Astrocyte (in vitro differentiated cells and primary cell): ENCODE measurements around the gene ATP9A. TPM values are rescaled to one million over a fixed set of nuclear protein-coding genes. Genes with fewer than 3 reads are reported as not detected.

Experiments used
- DNase-seq: peaks from one replicate; pipeline ENCODE4 v3.0.0-alpha.2; 2010; ENCODE audit warnings: low read depth
- FAIRE-seq: peaks from 2 replicates; lab custom pipeline; 2011; peaks lifted over from hg19 to GRCh38; lab: Jason Lieb, UNC
- H2AFZ ChIP-seq: 2 replicates; pipeline ENCODE4 v1.6.0; 2012; ENCODE audit warnings: low read depth, low read length, inconsistent platforms
- H3K27ac ChIP-seq: 2 replicates; pipeline ENCODE4 v1.5.1; 2011; ENCODE audit warnings: low read depth, low read length, inconsistent platforms
- H3K27me3 ChIP-seq: 2 replicates; pipeline ENCODE4 v1.6.0; 2011; ENCODE audit warnings: low read length, inconsistent platforms; ENCODE audit not compliant: insufficient read depth
- H3K36me3 ChIP-seq: 2 replicates; pipeline ENCODE4 v1.5.1; 2011; ENCODE audit warnings: low read length, inconsistent platforms; ENCODE audit not compliant: insufficient read depth
- H3K4me1 ChIP-seq: 2 replicates; pipeline ENCODE4 v1.5.1; 2011; ENCODE audit warnings: low read length, inconsistent platforms; ENCODE audit not compliant: insufficient read depth
- H3K4me2 ChIP-seq: 2 replicates; pipeline ENCODE4 v1.6.0; 2012; ENCODE audit warnings: low read length, inconsistent platforms
- H3K4me3 ChIP-seq: 2 replicates; pipeline ENCODE4 v1.5.1; 2011; ENCODE audit warnings: low read depth, mild to moderate bottlenecking, low read length, inconsistent platforms; ENCODE audit not compliant: insufficient read depth
- H3K79me2 ChIP-seq: 2 replicates; pipeline ENCODE4 v1.6.0; 2012; ENCODE audit warnings: mild to moderate bottlenecking, low read length, inconsistent platforms; ENCODE audit not compliant: insufficient read depth
- H3K9ac ChIP-seq: 2 replicates; pipeline ENCODE4 v1.6.0; 2012; ENCODE audit warnings: mild to moderate bottlenecking, low read length, inconsistent platforms
- H3K9me3 ChIP-seq: 2 replicates; pipeline ENCODE4 v1.5.1; 2012; ENCODE audit warnings: low read depth, mild to moderate bottlenecking, low read length, inconsistent platforms; ENCODE audit not compliant: insufficient read depth
- H4K20me1 ChIP-seq: 2 replicates; pipeline ENCODE4 v1.6.0; 2012; ENCODE audit warnings: low read length, inconsistent platforms; ENCODE audit not compliant: insufficient read depth
- H3K27ac Mint-ChIP-seq: one replicate; pipeline ENCODE4 v1.8.0; 2021; ENCODE audit warnings: mild to moderate bottlenecking, mixed read lengths; ENCODE audit not compliant: unreplicated experiment
- H3K27me3 Mint-ChIP-seq: one replicate; pipeline ENCODE4 v1.8.0; 2021; ENCODE audit warnings: low read depth, mixed read lengths; ENCODE audit not compliant: unreplicated experiment
- H3K36me3 Mint-ChIP-seq: one replicate; pipeline ENCODE4 v1.8.0; 2021; ENCODE audit warnings: low read depth, mixed read lengths; ENCODE audit not compliant: unreplicated experiment
- H3K4me1 Mint-ChIP-seq: one replicate; pipeline ENCODE4 v1.8.0; 2021; ENCODE audit warnings: low read depth, mixed read lengths; ENCODE audit not compliant: unreplicated experiment
- H3K4me3 Mint-ChIP-seq: one replicate; pipeline ENCODE4 v1.8.0; 2021; ENCODE audit warnings: mild to moderate bottlenecking, moderate library complexity, mixed read lengths; ENCODE audit not compliant: unreplicated experiment
- H3K9me3 Mint-ChIP-seq: one replicate; pipeline ENCODE4 v1.8.0; 2021; ENCODE audit warnings: mild to moderate bottlenecking, mixed read lengths; ENCODE audit not compliant: unreplicated experiment
- EZH2 ChIP-seq: IDR thresholded peaks from 2 replicates; pipeline ENCODE4 v1.6.1; 2012; ENCODE audit warnings: mild to moderate bottlenecking, low read length, inconsistent platforms; ENCODE audit not compliant: insufficient read depth
- total RNA-seq: library from RNA; stranded (reverse); gene quantifications from 2 replicates; pipeline ENCODE4 v1.2.1, GENCODE V29; 2021
- TF ChIP-seq, protein P1 (sequence below): IDR thresholded peaks from 2 replicates; pipeline ENCODE4 v1.5.1; 2011; ENCODE audit warnings: low read depth, mild to moderate bottlenecking, inconsistent platforms, low read length, moderate library complexity; ENCODE audit not compliant: insufficient read depth

The ATP9A gene
- total RNA-seq, 1 donor from 2014 or later: 12.9 TPM

DNA sequence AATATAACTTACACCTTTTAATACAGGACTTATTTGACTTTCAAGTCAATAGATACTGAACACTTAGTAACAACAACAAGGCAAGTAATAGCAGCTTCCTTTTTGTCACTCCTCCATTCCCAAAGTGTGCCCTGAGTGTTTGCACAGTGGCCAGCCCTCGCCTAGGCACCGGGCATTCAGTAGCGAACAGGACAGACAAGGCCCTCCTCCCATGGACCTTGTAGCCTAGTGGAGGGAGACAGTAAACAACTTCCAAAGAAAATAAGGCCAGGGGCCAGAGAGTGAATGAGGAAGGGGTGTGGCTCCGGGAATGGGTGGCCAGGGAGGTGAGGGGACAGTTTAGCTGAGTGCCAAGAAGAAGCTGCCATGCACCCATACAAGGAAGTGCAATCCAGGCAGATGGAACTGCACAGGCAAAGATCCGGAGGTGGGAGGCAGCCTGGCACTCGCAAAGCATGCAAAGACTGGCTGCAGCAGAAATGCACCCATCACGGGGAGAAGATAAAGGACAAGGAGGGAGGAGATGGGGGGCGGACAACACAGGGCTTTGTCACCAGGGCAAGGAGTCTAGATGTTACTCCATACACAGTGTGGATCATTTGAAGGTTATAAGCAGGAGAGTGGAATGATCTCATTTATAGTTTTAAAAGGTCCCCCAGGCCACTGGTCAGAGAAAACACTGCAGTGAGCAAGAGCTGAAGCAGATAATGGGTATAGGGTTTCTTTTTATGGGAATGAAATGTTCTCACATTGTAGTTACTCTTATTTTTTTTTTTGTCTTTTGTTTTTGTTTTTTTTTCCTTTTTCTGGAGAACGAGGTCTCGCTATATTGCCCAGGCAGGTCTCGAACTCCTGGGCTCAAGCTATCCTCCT lies 32.2 kb downstream of the ATP9A start:
- no peaks in the 10 kb centered on the region for H3K9me3 ChIP-seq
- H3K27ac ChIP-seq: no peak overlapping the region
- H3K79me2 ChIP-seq: peaks cover 19% of the 10 kb centered on the region
- H3K4me1 ChIP-seq: peaks cover 9% of the 10 kb centered on the region
- no peak overlapping the region for H3K4me3 ChIP-seq
- H3K9me3 Mint-ChIP-seq: no peaks in the 10 kb centered on the region
- H3K36me3 ChIP-seq: no peaks in the 10 kb centered on the region
- H3K9ac ChIP-seq: no peak overlapping the region
- H3K27ac Mint-ChIP-seq: no peak overlapping the region
- H4K20me1 ChIP-seq: peaks cover 20% of the 10 kb centered on the region
- DNase-seq (no peak), FAIRE-seq (peak; percentile 60)
- H3K36me3 Mint-ChIP-seq: peaks cover 4% of the 10 kb centered on the region
- no peak overlapping the region for H3K4me3 Mint-ChIP-seq
- H3K4me2 ChIP-seq: no peak overlapping the region
- TF ChIP-seq EZH2: no peak
- TF ChIP-seq, protein P1, sequence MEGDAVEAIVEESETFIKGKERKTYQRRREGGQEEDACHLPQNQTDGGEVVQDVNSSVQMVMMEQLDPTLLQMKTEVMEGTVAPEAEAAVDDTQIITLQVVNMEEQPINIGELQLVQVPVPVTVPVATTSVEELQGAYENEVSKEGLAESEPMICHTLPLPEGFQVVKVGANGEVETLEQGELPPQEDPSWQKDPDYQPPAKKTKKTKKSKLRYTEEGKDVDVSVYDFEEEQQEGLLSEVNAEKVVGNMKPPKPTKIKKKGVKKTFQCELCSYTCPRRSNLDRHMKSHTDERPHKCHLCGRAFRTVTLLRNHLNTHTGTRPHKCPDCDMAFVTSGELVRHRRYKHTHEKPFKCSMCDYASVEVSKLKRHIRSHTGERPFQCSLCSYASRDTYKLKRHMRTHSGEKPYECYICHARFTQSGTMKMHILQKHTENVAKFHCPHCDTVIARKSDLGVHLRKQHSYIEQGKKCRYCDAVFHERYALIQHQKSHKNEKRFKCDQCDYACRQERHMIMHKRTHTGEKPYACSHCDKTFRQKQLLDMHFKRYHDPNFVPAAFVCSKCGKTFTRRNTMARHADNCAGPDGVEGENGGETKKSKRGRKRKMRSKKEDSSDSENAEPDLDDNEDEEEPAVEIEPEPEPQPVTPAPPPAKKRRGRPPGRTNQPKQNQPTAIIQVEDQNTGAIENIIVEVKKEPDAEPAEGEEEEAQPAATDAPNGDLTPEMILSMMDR: no peak
- H3K27me3 Mint-ChIP-seq: no peaks in the 10 kb centered on the region
- no peaks in the 10 kb centered on the region for H3K27me3 ChIP-seq
- peaks cover 12% of the 10 kb centered on the region for H3K4me1 Mint-ChIP-seq
- no peak overlapping the region for H2AFZ ChIP-seq

DNA sequence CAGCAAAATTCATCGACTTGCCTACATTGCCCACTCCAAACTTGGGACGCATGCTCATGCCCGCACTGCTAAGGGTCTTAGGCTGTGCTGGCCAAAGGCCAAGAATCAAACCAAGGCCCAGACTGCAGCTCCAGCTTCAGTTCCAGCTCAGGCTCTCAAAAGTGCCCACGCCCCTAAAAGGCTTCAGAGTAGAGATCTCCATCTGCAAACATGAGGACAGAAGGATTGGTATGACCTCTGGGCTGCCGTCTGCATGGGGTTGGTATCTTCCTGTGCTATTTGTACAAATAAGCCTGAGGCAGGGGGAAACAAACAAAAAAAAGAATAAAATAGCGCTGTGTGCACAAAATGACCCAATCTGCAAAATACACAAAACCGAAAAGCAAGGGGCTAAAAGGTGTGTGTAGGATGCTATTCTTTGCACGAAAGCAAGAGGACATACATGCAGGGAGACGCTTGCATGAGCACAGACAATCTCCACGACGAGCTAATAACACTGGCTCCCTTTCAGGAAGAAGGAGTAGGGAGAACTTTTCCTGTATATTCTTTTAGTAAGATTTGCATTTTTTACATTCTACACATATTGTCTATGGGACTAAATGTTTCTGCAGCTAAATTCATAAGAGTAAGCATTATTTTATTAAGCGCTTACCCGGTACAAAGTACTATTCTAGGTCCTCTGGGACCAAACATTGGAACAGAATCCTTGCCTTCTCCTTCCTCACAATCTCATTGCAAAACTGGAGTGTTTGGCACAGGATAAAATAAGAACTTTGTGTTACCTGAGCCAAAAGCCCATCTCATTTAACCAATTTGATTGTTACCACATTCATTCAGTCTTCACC lies 33.1 kb downstream of the ATP9A start:
- no peaks in the 10 kb centered on the region for H3K27me3 Mint-ChIP-seq
- Histone ChIP-seq H3K27ac (no peak overlapping the region), H3K9ac (no peak overlapping the region), H3K4me1 (peaks cover 9% of the 10 kb centered on the region), H3K79me2 (peaks cover 19% of the 10 kb centered on the region), H3K4me2 (no peak overlapping the region), H2AFZ (no peak overlapping the region), H3K4me3 (no peak overlapping the region), H3K27me3 (no peaks in the 10 kb centered on the region), H4K20me1 (peaks cover 20% of the 10 kb centered on the region), H3K9me3 (no peaks in the 10 kb centered on the region), H3K36me3 (no peaks in the 10 kb centered on the region)
- no peak overlapping the region for H3K27ac Mint-ChIP-seq
- DNase-seq: no peak
- H3K9me3 Mint-ChIP-seq: no peaks in the 10 kb centered on the region
- H3K36me3 Mint-ChIP-seq: peaks cover 4% of the 10 kb centered on the region
- H3K4me3 Mint-ChIP-seq: no peak overlapping the region
- H3K4me1 Mint-ChIP-seq: peaks cover 12% of the 10 kb centered on the region
- no peak for FAIRE-seq
- TF ChIP-seq, protein P1: no peak
- TF ChIP-seq EZH2: no peak
